Motor neuron (in vitro differentiated cells): ENCODE measurements around the gene STXBP5. TPM values are rescaled to one million over a fixed set of nuclear protein-coding genes. Genes with fewer than 3 reads are reported as not detected.

Experiments used
- ATAC-seq, 8 experiments: fragments of 200-7000 bp; cut with Tn5 transposase; replicated peaks in 6 of 8; 2 replicates each; pipeline ENCODE4 v1.8.0; 2021; ENCODE audit warnings: mild to moderate bottlenecking in 8 of 8, moderate library complexity in 8 of 8
- H3K27ac ChIP-seq, 2 donors: fragments of 250-450 bp; sonication (Bioruptor Pico); 2 replicates each; pipeline ENCODE4 v1.9.0; 2021; ENCODE audit warnings: antibody characterized with exemption in 2 of 2, mild to moderate bottlenecking in 2 of 2, moderate library complexity in 1 of 2
- H3K4me1 ChIP-seq, 2 donors: fragments of 250-450 bp; sonication (Bioruptor Pico); replicated peaks in 1 of 2; 2 replicates each; pipeline ENCODE4 v1.6.1; 2021; ENCODE audit warnings: antibody characterized with exemption in 2 of 2, mild to moderate bottlenecking in 2 of 2, moderate library complexity in 1 of 2
- H3K4me3 ChIP-seq, 5 donors: fragments of 250-450 bp; sonication (Bioruptor Pico); 2 replicates each; pipeline ENCODE4 v1.9.0; 2021; ENCODE audit warnings: antibody characterized with exemption in 5 of 5, mild to moderate bottlenecking in 5 of 5, moderate library complexity in 4 of 5
- WGBS, 10 experiments: fragments of 450-650 bp; shearing (Covaris generic); methylation state at CpG; one replicate each; pipeline ENCODE4 v1.0.0; 2022; 5-methylcytosine and 5-hydroxymethylcytosine counted together
- in situ Hi-C, 9 experiments: fragments of 400-800 bp; cut with MboI; loops; one replicate each; pipeline ENCODE4 v1.15.0; 2021; ENCODE audit warnings: low sequenced_read_pairs in 9 of 9, low pct_unique_long_range_greater_than_20kb in 2 of 9; ENCODE audit not compliant: unreplicated experiment in 9 of 9
- total RNA-seq, 8 experiments: library from RNA; unstranded; fragments of 300-600 nt; gene quantifications; 2 replicates each; pipeline versions ENCODE4 v1.2.3 to v1.2.4, GENCODE V29; 2022

The STXBP5 gene
- total RNA-seq, 8 experiments from 2014 or later = 9.0 to 24.3 (median 14.1) TPM

DNA sequence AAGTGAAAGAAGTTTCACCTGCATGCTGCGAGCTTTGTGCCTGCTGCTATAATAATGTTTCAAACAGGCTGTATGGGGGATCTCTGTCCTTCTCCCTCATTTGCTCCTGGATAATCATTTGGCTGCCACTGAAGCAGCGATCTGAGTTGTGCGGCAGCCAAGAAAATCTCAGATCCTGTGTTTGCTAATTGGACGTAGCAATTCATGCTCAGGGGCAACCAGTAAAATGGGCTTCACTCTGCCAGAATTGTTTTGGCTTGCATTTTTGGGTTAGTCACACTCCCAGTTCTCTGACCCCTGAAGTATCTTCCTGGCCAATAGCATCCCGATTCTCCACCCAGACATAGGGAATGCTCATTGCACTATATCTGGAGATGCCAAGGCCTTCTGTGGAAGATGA is 13.7 kb upstream of the STXBP5 start:
- 66 to 100% (median 90%) methylated on average over 1 to 5 of the region's 5 CpGs for WGBS, 10 experiments
- no peak overlapping the region for H3K4me3 ChIP-seq
- no peak for ATAC-seq
- no peak overlapping the region for H3K27ac ChIP-seq
- in situ Hi-C loops = no loop called here
- no peaks in the 10 kb centered on the region for H3K4me1 ChIP-seq

DNA sequence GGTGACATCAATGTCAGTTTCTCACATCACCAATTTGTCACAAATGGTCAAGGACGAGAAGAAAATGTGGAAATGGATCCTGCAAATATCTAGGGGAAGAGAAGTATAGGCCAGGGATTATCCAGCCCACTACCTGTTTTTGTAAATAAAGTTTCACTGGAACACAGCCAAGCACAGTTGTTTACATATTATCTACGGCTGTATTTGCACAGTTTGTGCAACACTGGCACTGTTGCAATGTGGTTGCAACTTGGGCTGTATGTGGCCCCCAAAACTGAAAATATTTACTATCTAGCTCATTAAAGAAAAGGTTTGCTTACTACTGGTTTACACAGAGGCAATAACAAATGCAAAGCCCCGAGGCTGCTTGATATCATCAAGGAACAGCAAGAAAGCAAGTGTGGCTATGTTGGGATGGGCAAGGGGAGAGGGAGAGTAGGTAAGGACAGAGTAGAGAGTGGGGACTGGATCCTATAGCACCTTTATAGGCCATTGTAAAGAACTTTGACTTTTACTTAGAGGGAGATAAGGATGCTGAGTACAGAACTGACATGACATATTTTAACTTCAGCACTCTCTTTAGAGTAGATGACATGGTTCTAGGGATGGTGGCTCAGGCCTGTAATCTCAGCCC is 11.8 kb upstream of the STXBP5 start:
- H3K4me3 ChIP-seq = no peak overlapping the region
- H3K4me1 ChIP-seq = no peaks in the 10 kb centered on the region
- WGBS, 10 experiments = 63 to 97% (median 80%) methylated on average over 1 to 3 of the region's 3 CpGs; no CpG with 5 or more reads in 1 of the 10 experiments
- in situ Hi-C loops = no loop called here
- no peak for ATAC-seq
- H3K27ac ChIP-seq = no peak overlapping the region

DNA sequence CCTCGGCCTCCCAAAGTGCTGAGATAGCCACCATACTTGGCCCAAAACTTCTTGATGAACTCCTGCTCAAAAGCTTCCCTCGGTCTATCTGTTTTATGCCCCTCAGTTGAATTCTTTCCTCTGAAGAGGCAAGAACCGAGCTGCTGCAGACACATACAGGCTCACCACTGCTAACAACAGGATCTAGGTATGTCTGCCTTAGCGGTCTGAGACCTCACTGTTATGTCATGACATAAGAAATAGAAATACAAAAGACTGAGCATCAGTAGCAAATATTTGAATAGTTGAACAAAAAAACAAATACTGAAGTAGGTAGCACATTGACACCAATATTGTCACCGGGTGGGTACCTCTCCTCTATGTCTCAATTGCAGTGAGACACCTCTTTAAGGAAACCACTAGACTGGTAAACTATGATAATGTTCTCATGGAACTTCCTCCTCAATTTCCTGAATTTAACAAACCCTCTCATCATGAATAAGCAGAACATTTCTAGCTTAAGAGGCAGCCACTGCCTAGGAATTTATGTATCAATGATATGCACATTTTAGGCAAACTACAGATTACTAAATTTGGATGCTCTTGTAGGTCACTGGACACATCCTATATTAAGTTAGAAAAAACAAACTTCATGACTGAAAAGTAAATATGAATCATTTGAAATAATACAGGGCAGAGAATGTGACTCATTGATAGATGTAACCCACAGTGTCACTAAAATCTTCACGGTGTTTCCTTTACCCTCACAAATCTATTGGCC is 9.4 kb upstream of the STXBP5 start:
- WGBS, 10 experiments = 10 to 100% (median 85%) methylated on average over 2 to 5 of the region's 6 CpGs; no CpG with 5 or more reads in 1 of the 10 experiments
- ATAC-seq = peak in 3 of 8 experiments; percentile 83 to 85 (median 85)
- in situ Hi-C loops = no loop called here
- Histone ChIP-seq H3K4me1 (no peaks in the 10 kb centered on the region), H3K4me3 (no peak overlapping the region), H3K27ac (no peak overlapping the region)

DNA sequence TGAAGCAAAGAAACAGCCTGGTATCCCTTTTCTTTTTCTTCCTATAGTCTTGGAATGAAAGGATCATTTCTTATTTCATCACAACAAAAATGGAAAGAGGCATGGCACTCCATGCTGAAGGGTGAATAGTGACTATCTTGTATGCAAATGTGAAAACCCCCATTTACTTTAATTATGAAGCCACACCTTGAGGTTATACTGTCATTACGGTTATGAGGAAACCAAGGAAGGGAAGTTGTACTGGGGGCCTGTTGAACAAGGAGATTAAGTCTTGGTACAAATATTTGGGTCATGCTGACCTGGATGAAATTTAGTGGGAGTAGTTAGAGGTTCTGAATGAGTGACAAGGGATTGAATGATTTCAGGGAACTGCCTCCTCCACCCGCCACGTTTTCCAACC is 8.7 kb upstream of the STXBP5 start:
- 82 to 100% (median 100%) methylated on average over 1 to 3 of the region's 3 CpGs; no CpG with 5 or more reads in 1 of the 10 experiments for WGBS, 10 experiments
- H3K4me3 ChIP-seq = no peak overlapping the region
- no peak overlapping the region for H3K27ac ChIP-seq
- peak in 2 of 8 experiments; percentile 14 to 47 for ATAC-seq
- in situ Hi-C loops = no loop called here
- no peaks in the 10 kb centered on the region for H3K4me1 ChIP-seq

DNA sequence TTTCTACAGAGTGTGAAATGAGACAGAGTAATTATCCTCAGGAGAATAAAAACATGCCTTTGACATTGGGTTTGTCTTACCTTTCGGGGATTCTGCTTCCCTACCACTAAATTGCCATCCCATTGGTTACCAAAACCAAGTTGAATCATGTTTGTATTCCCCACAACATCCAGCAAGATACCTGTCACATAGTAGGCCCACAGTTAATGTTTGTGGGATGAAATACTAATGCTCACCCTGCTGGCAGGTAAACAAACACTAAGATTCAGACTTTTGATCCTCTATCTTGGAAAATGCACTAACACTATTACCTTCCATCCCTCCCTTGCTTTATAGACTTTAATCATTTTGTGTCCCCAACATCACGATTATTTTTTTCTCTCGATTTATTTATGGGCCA is 8.2 kb upstream of the STXBP5 start:
- Histone ChIP-seq H3K4me3 (no peak overlapping the region), H3K27ac (no peak overlapping the region), H3K4me1 (no peaks in the 10 kb centered on the region)
- no peak for ATAC-seq
- 78 to 100% (median 92%) methylated on average over 2 to 3 of the region's 3 CpGs for WGBS, 10 experiments
- in situ Hi-C loops = no loop called here

DNA sequence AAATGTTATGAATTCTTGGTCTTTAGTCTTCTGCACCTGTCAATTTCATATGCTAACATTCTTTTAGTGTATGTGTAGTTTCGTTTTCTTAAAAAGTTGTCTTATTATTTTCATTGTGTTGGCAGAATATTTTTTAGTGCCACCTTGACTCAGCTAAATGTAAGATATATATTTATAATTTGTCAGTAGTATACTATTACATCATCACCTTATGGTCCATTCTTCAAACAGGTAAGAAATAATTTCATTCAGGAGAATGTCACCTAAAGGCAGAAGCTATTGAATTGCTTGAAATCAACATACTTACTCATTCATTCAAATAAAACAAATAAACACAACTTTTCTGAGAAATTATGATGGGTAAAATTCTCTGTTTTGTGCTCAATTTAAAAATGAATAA is 3.5 kb upstream of the STXBP5 start:
- in situ Hi-C loops = loop anchor here in 2 of 9 experiments (25.0 kb wide), 2 partner anchors 288 to 338 kb away; no protein-coding TSS in a partner anchor
- ATAC-seq = no peak
- 29 to 100% (median 87%) methylated on average over 1 of the region's 1 CpG for WGBS, 10 experiments
- Histone ChIP-seq H3K4me1 (peaks cover 2 to 4% of the 10 kb centered on the region in 2 donors), H3K27ac (no peak overlapping the region), H3K4me3 (no peak overlapping the region)

DNA sequence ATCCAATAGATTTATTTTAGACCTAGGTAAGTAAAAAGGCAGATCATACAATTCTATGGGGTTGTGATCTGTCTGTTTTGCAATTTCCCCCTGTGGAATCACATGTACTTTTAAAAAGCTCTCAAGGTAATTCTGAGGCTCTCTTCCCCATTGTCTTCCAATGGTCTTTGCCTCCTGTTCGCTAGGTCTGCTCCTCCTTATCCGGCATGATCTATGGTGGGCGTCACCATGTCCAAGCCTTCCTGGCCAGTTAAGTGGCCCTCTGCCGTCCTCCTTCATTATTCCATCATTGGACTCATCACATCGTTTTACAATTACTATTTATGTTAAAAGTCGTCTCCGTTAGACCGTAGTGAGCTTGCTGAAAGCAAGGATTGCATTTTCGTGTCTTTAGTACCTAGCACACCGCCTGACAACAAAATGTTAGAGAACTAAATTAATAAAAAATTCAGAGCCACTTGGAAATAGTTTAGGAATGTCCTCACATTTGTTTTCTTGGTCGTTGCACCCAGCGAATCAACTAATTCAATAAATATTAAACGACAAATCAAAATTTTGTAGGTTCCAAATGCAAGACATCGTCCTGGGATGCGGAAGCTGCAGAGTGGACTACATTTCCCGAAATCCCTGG is 2.2 kb upstream of the STXBP5 start:
- in situ Hi-C loops = loop anchor here in 2 of 9 experiments (25.0 kb wide), 2 partner anchors 290 to 340 kb away; no protein-coding TSS in a partner anchor
- peak in 2 of 8 experiments; percentile 17 to 35 for ATAC-seq
- Histone ChIP-seq H3K4me1 (peaks cover 4 to 15% of the 10 kb centered on the region in 2 donors), H3K27ac (no peak overlapping the region), H3K4me3 (peak overlapping the region; percentile 56 to 89 (median 77))
- WGBS, 10 experiments = 2 to 35% (median 21%) methylated on average over 4 to 16 of the region's 16 CpGs

DNA sequence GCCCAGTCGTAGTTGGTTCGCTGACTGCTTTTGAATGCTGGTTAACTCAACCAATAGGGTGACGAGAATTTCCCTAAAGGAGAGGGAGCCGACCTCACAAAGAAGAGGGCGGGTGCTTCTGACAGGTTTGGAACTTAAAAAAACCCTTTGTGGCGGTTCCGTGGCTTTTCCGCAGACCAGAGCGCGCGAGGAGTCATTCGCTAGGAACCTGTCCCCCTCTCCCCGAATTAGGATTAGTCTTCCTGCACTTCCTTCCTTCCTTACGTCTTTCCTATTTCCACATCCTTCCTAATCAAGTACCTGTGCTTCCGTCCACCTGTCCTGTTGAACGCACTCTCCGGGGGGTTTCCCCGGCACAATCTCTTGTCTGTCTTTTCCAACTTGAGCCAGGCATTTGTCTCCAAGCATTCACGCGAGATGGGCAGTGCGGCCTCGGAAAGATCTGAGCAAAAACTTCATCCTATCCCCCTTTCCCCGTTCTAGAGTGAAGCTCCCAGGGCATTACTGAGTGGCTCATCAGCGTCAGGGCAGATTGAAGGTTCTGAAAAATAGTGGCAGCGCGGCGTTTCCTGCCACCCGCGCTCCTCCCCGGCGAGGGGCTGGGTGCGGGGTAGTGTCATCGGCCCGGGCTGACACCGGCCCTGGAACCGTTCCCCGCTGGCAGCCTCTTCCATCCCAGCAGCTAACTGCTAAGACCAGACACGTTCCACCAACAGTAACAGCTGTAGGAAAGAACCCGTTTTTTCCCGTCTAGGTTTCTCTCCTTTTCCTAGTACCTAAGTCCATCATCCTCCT is 1.5 kb upstream of the STXBP5 start:
- Histone ChIP-seq H3K27ac (peak overlapping the region; percentile 90 to 92), H3K4me1 (peaks cover 4 to 15% of the 10 kb centered on the region in 2 donors), H3K4me3 (peak overlapping the region; percentile 56 to 89 (median 77))
- 0 to 20% (median 0%) methylated on average over 1 to 27 of the region's 40 CpGs for WGBS, 10 experiments
- in situ Hi-C loops = loop anchor here in 2 of 9 experiments (25.0 kb wide), 2 partner anchors 290 to 340 kb away; no protein-coding TSS in a partner anchor
- peak; percentile 65 to 79 (median 76) for ATAC-seq

DNA sequence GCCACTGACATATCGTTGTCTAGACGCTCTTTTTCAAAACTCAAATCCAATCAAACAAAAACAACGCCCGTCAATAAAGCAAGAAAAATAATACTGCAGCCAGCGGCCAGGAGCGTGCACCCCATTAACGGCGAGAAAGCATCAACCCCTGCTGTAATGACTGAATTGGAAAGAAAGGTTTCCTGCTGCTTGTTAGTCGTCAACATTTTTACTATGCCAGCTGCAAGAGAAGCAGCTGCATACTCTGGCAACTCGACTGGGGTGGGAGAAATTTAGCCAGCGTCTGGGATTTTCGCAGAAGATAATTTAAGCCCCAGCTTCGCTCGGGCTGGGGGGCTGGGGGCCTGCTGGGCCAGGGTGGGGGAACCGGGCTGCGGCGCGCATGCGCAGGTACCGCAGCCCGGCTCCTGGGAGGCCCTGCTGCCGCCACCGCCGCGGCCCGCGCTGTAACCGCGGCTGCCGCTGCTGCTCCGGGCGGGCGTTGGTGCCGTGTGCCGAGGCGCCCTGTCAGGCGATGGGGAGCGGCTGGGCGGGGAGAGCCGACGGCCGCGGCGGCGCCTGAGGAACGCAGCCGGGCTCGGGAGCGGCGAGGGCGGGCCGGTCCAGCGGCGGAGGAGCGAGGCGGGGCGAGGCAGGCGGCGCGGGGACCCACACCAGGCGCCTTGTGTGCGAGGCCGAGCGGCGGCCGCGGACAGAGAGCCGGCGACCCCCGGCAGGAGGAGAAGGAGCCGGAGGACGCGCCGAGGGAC is 732 bp upstream of the STXBP5 start:
- in situ Hi-C loops = loop anchor here in 2 of 9 experiments (25.0 kb wide), 2 partner anchors 291 to 341 kb away; no protein-coding TSS in a partner anchor
- WGBS, 10 experiments = 0 to 3% (median 0%) methylated on average over 4 to 31 of the region's 74 CpGs; no CpG with 5 or more reads in 4 of the 10 experiments
- H3K4me3 ChIP-seq = peak overlapping the region; percentile 56 to 89 (median 77)
- H3K4me1 ChIP-seq = peaks cover 4 to 15% of the 10 kb centered on the region in 2 donors
- ATAC-seq = peak; percentile 68 to 82 (median 76)
- H3K27ac ChIP-seq = peak overlapping the region; percentile 90 to 92

DNA sequence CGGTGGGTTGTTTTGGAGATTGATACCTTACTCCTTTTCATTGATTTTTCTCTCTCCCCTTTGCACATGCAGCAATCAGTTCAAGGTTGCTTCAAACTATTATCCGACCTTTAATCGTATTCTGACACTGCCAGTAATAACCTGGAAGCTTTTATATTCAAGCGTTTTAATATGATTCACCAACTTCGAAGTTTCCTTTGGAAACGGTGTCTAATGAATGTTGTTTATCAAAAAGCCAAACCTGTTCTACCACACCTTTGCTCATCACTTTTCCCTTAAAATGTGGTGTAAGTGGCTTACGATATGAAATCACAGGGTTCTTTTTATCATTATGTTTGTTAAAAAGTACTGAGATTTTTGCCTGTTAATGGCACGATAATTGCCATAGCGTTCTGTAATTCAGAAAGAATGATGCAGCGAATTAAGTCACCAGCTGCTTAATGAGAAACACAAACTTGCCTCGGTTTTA is 660 bp downstream of the STXBP5 start:
- no peak overlapping the region for H3K27ac ChIP-seq
- in situ Hi-C loops = loop anchor here in 2 of 9 experiments (25.0 kb wide), 2 partner anchors 293 to 343 kb away; no protein-coding TSS in a partner anchor
- WGBS, 10 experiments = 0 to 8% (median 5%) methylated on average over 3 to 11 of the region's 11 CpGs
- ATAC-seq = no peak
- peaks cover 4 to 19% of the 10 kb centered on the region in 2 donors for H3K4me1 ChIP-seq
- H3K4me3 ChIP-seq = peak overlapping the region; percentile 56 to 89 (median 77)

DNA sequence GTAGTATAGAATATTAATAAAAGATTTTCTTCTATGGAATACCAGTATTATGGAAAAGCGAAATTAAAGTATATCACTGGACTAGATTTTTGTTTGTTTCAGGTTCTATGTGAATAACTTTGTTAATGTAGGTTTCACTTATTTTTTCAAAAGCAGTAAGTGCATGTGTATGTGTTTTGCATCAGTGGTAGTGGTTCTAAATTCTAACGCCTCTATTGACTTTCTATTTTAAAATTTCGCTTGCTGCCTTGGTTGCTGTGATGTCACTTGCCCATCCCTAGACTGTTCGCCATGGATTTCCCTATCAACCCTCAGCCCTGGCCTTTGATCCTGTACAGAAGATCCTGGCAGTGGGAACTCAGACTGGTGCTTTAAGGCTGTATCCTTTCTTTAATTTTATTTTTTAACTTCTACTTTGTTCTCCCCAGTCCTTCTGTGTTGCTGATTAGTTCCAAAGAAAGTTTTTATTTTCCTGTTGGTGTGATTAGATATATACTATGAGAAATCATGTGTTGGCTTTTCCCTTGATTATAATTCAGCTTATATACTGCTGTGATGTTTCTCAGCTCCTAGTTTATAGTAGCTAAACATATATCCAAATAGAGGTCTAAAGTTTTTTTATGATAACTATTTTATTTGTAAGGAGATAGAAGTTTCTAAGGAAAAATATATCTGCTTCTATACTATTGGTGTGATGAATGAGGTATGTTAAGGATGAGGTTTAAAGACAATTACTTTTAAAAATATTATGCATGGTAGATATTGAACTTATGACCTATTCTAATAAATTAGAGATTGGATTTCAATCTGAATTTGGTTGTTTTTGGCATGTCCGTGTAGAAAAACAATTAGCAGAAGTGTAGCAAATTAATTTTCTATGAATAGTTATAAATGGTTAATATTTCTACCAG is 1.7 kb downstream of the STXBP5 start:
- peaks cover 4 to 19% of the 10 kb centered on the region in 2 donors for H3K4me1 ChIP-seq
- 4 to 83% (median 49%) methylated on average over 2 to 5 of the region's 5 CpGs for WGBS, 10 experiments
- no peak for ATAC-seq
- H3K4me3 ChIP-seq = peak overlapping the region; percentile 56 to 89 (median 77)
- no peak overlapping the region for H3K27ac ChIP-seq
- in situ Hi-C loops = loop anchor here in 2 of 9 experiments (25.0 kb wide), 2 partner anchors 294 to 344 kb away; no protein-coding TSS in a partner anchor
